Endothelial cell of umbilical vein (primary cell): ENCODE measurements around the gene FUT6. TPM values are rescaled to one million over a fixed set of nuclear protein-coding genes. Genes with fewer than 3 reads are reported as not detected.
"Not testable (repeated sequence)": the region's sequence is repeated elsewhere in the genome, so short reads cannot be mapped to it uniquely, and the experiment has no call there.

Experiments
- BruUV-seq: library from RNA; stranded (reverse); fragments of 400-500 nt; replicated peaks from 2 replicates; lab custom pipeline; 2021; lab: Mats Ljungman, UMichigan
- CTCF ChIA-PET: fragments of 300-600, 350-600 bp; sonication (Branson Sonifier 250); formaldehyde crosslinking; loops from one replicate; lab custom pipeline; 2021; ENCODE audit warnings: antibody characterized with exemption, inconsistent platforms; lab: Charles Lee
- POLR2A ChIA-PET: fragments of 300-600, 350-600 bp; sonication (Branson Sonifier 250); formaldehyde crosslinking; loops from one replicate; lab custom pipeline; 2021; ENCODE audit warnings: antibody characterized with exemption, inconsistent platforms; lab: Charles Lee
- DNase-seq: peaks from one replicate; pipeline ENCODE4 v3.0.0-alpha.2; 2011; ENCODE audit warnings: low read depth, low spot score
- FAIRE-seq: peaks from 2 replicates; lab custom pipeline; 2011; peaks lifted over from hg19 to GRCh38; lab: Jason Lieb, UNC
- H2AFZ ChIP-seq: 2 replicates; pipeline ENCODE4 v1.6.0; 2012; ENCODE audit warnings: low read depth, low read length, control low read depth, inconsistent platforms
- H3K27ac ChIP-seq: 2 replicates; pipeline ENCODE4 v1.5.1; 2011; ENCODE audit warnings: low read depth, mild to moderate bottlenecking, control low read depth, low read length, moderate library complexity; ENCODE audit not compliant: insufficient read depth
- H3K27me3 ChIP-seq, 2 experiments: 2 replicates each; pipeline versions ENCODE4 v1.6.0 to v1.6.1; 2011; ENCODE audit warnings: low read length in 2 of 2, mixed read lengths in 1 of 2; ENCODE audit not compliant: control insufficient read depth in 2 of 2, insufficient read depth in 2 of 2
- H3K36me3 ChIP-seq, 2 experiments: 2 replicates in 1 of 2; 3 replicates in 1 of 2; pipeline ENCODE4 v1.5.1; 2011; ENCODE audit warnings: low read length in 2 of 2, mild to moderate bottlenecking in 1 of 2, moderate library complexity in 1 of 2; ENCODE audit not compliant: control insufficient read depth in 2 of 2, insufficient read depth in 2 of 2; ENCODE audit errors: extremely low read depth in 1 of 2
- H3K4me1 ChIP-seq: 3 replicates; pipeline ENCODE4 v1.5.1; 2011; ENCODE audit warnings: mild to moderate bottlenecking, low read length; ENCODE audit not compliant: control insufficient read depth, insufficient read depth; ENCODE audit errors: extremely low read depth
- H3K4me2 ChIP-seq: 2 replicates; pipeline ENCODE4 v1.6.1; 2011; ENCODE audit warnings: low read length, control low read depth, mixed read lengths; ENCODE audit not compliant: insufficient read depth
- H3K4me3 ChIP-seq, 3 experiments: fragments of 200-600 bp in 1 of 3; sonication (generic), shearing (Covaris generic) in 1 of 3; replicated peaks in 1 of 3; 2 replicates each; pipeline ENCODE4 v1.5.1; 2011 to 2016; ENCODE audit warnings: control low read depth in 3 of 3, low read length in 3 of 3, mild to moderate bottlenecking in 2 of 3, inconsistent platforms in 1 of 3, low read depth in 1 of 3, moderate library complexity in 1 of 3; ENCODE audit not compliant: insufficient read depth in 1 of 3
- H3K79me2 ChIP-seq: 2 replicates; pipeline ENCODE4 v1.6.0; 2012; ENCODE audit warnings: low read length, inconsistent platforms; ENCODE audit not compliant: control insufficient read depth, insufficient read depth
- H3K9ac ChIP-seq: replicated peaks from 2 replicates; pipeline ENCODE3; 2011; ENCODE audit warnings: low read length, control low read depth; ENCODE audit not compliant: insufficient read depth; ENCODE audit errors: extremely low read depth
- H3K9me1 ChIP-seq: replicated peaks from 3 replicates; pipeline ENCODE4 v1.6.0; 2011; ENCODE audit warnings: mild to moderate bottlenecking, low read length; ENCODE audit not compliant: control insufficient read depth, insufficient read depth; ENCODE audit errors: extremely low read depth
- H3K9me3 ChIP-seq: replicated peaks from 2 replicates; pipeline ENCODE4 v1.5.1; 2012; ENCODE audit warnings: low read length, inconsistent platforms; ENCODE audit not compliant: control insufficient read depth, insufficient read depth
- H4K20me1 ChIP-seq: replicated peaks from 2 replicates; pipeline ENCODE3; 2011; ENCODE audit warnings: mild to moderate bottlenecking, low read length; ENCODE audit not compliant: control insufficient read depth, insufficient read depth; ENCODE audit errors: extremely low read depth
- JUN ChIP-seq: IDR thresholded peaks from 2 replicates; pipeline ENCODE4 v1.6.1; 2011; ENCODE audit warnings: borderline replicate concordance, low read depth; ENCODE audit not compliant: insufficient read length, insufficient read depth
- MYC ChIP-seq: IDR thresholded peaks from one replicate; pipeline ENCODE4 v1.6.1; 2011; ENCODE audit warnings: mild to moderate bottlenecking, low read depth, low read length
- POLR2A ChIP-seq: IDR thresholded peaks from 2 replicates; pipeline ENCODE4 v1.6.1; 2012; ENCODE audit warnings: low read depth, mild to moderate bottlenecking, control low read depth, low read length
- dilution Hi-C: fragments of 300-500 bp; cut with MboI; formaldehyde crosslinking; loops from one replicate; pipeline ENCODE4 v1.15.0; 2019; ENCODE audit warnings: low sequenced_read_pairs; ENCODE audit not compliant: extremely low pct_ligation_motif_present
- intact Hi-C: fragments of 100-400 bp; cut with micrococcal nuclease; formaldehyde crosslinking; loops from one replicate; pipeline ENCODE4 v1.10.0; 2022
- polyA plus RNA-seq, 4 experiments: library from polyadenylated mRNA; depleted of rRNA in 3 of 4; stranded (reverse) in 3 of 4; unstranded in 1 of 4; fragments of >200 nt; gene quantifications; 2 replicates each; pipeline versions ENCODE4 v1.2.1 to v1.2.3, GENCODE V29; 2011 to 2012; ENCODE audit warnings: missing spikeins in 1 of 4
- total RNA-seq: library from RNA; stranded (reverse); gene quantifications from 2 replicates; pipeline ENCODE4 v1.2.3, GENCODE V29; 2021
- TF ChIP-seq, protein P1 (sequence below): IDR thresholded peaks from 2 replicates; pipeline ENCODE4 v1.6.1; 2011; ENCODE audit not compliant: insufficient read depth, insufficient read length
- TF ChIP-seq, protein P2 (sequence below), 2 donors: IDR thresholded peaks; 1 replicate in 1 of 2; 2 replicates in 1 of 2; pipeline ENCODE4 v1.5.1; 2011; ENCODE audit warnings: low read length in 2 of 2, mild to moderate bottlenecking in 2 of 2, moderate library complexity in 2 of 2, control low read depth in 1 of 2, inconsistent platforms in 1 of 2, low read depth in 1 of 2; ENCODE audit not compliant: insufficient read depth in 1 of 2; ENCODE audit errors: extremely low read depth in 1 of 2

Gene FUT6
- total and polyA plus RNA-seq, 2 donors (not counting 3 experiments of a cell fraction or from before 2014, with no cell fraction given), result not detected

DNA sequence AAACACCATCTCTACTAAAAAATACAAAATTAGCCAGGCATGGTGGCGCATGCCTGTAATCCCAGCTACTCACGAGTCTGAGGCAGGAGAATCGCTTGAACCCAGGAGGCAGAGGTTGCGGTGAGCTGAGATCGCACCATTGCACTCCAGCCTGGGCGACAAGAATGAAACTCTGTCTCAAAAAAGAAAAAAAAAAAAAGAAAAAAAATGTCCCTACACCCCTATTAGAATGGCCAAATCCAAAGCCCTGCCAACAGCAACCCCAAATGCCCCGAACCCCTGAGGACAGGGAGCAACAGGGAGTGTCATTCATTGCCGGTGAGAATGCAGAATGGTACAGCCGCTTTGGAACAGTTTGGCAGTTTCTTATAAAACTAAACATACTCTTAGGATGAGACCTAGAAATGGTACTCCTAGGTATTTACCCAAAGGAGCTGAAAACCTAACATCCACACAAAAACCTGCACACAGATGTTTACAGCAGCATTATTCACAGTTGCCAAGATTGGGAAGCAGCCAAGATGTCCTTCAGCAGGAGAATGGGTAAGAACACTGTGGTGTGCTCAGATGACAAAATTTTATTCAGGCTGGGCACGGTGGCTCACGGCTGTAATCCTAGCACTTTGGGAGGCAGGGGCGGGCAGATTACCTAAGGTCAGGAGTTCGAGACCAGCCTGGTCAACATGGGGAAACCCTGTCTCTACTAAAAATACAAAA lies 43.8 kb upstream of the FUT6 start:
- H3K79me2 ChIP-seq, H4K20me1 ChIP-seq, H3K36me3 ChIP-seq, H2AFZ ChIP-seq, H3K9me1 ChIP-seq, dilution Hi-C loops, FAIRE-seq, H3K4me1 ChIP-seq, H3K4me3 ChIP-seq, H3K9ac ChIP-seq, intact Hi-C loops, H3K9me3 ChIP-seq, H3K27me3 ChIP-seq, H3K4me2 ChIP-seq, DNase-seq, H3K27ac ChIP-seq, POLR2A ChIA-PET, BruUV-seq: not testable (repeated sequence)
- CTCF ChIA-PET, result interaction anchor here (3.2 kb wide), 1 partner anchor 79 kb away, joined by 19 read pairs; the partner anchor contains the start of gene NRTN

DNA sequence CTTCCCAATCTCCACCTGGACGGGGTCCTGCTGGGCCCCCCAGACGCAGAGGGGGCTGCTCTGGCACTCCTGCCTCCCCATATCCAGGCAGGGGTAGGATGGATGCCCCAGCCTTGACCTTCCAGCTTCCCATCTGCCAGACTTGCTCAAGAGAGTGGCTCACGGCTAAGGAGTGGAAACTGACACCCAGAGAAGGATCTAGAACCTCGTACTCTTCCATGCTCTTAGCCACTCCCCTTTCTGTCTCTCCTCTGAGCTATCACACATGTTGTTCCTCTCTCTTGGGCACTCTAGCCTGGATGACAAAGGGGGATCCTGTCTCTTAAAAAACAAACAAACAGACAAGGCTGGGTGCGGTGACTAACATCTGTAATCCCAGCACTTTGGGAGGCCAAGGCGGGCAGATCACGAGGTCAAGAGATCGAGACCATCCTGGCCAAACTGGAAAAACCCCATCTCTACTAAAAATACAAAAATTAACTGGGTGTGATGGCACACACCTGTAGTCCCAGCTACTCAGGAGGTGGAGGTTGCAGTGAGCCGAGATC lies 43.0 kb upstream of the FUT6 start:
- Histone ChIP-seq H3K27ac (no peak overlapping the region), H3K9ac (no peak overlapping the region), H3K4me1 (no peaks in the 10 kb centered on the region), H3K27me3 (peaks cover 0 to 3% of the 10 kb centered on the region in 2 experiments), H3K79me2 (no peaks in the 10 kb centered on the region), H3K4me3 (no peak overlapping the region), H4K20me1 (no peaks in the 10 kb centered on the region), H3K36me3 (no peaks in the 10 kb centered on the region), H2AFZ (no peak overlapping the region), H3K4me2 (no peak overlapping the region), H3K9me3 (no peaks in the 10 kb centered on the region), H3K9me1 (no peaks in the 10 kb centered on the region)
- DNase-seq (no peak), FAIRE-seq (no peak)
- dilution Hi-C loops, result no loop called here
- BruUV-seq, result no TSS peak
- POLR2A ChIA-PET, result no interaction called here
- CTCF ChIA-PET, result interaction anchor here (1.3 to 3.2 kb wide), 2 partner anchors 8 to 78 kb away, joined by 5 to 19 read pairs; partner anchors contain the start of gene NRTN
- intact Hi-C loops, result no loop called here
- TF ChIP-seq, protein P1, sequence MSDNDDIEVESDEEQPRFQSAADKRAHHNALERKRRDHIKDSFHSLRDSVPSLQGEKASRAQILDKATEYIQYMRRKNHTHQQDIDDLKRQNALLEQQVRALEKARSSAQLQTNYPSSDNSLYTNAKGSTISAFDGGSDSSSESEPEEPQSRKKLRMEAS, result no peak
- TF ChIP-seq MYC (no peak), POLR2A (no peak), JUN (no peak)
- TF ChIP-seq, protein P2, sequence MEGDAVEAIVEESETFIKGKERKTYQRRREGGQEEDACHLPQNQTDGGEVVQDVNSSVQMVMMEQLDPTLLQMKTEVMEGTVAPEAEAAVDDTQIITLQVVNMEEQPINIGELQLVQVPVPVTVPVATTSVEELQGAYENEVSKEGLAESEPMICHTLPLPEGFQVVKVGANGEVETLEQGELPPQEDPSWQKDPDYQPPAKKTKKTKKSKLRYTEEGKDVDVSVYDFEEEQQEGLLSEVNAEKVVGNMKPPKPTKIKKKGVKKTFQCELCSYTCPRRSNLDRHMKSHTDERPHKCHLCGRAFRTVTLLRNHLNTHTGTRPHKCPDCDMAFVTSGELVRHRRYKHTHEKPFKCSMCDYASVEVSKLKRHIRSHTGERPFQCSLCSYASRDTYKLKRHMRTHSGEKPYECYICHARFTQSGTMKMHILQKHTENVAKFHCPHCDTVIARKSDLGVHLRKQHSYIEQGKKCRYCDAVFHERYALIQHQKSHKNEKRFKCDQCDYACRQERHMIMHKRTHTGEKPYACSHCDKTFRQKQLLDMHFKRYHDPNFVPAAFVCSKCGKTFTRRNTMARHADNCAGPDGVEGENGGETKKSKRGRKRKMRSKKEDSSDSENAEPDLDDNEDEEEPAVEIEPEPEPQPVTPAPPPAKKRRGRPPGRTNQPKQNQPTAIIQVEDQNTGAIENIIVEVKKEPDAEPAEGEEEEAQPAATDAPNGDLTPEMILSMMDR (IDR thresholded peaks at IDR 0.05; ENCODE audit: extremely low read depth in 1 of 2, insufficient read depth in 1 of 2, low read depth in 1 of 2, low read length in 2 of 2), result no peak
